HG02642 (cell line): ENCODE measurements around the gene JAG2.

ENCODE experiments used
- ATAC-seq: cut with Tn5 transposase; IDR thresholded peaks from one replicate; pipeline ENCODE4 v1.9.1; 2021; ENCODE audit warnings: mild to moderate bottlenecking; ENCODE audit not compliant: unreplicated experiment, poor library complexity

The JAG2 gene

DNA sequence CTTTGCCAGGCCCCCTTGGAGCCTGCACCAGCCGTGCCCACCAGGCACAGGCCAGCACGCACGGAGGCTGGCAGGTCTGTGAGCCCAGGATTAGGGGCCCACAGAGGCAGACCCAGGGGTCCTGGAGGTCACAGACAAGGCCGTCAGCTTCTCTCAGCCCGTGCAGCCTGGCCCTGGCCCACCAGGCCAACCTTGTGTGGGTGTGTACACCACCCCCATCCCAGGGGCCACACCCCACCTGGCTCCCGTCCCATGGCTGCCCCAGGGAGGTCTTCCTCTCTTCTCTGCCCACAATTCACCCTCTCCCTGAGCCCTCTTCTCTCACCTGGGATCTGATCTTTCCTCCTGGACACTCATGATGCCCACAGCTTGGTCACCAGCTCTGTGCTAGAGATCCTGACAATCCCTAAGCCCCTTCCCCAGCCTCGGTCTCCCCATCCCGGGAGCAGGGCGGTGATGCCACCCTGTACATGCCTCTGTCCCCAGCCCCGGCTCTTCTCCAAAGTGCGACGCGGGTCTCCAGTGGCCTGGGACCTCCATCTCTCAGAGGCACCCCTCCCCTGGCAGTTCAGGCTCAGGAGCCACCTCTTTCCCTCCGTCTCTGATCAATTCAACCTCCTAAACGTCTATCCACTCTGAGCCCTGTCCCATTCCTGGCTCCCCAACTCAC, 72.2 kb downstream of the JAG2 start:
- no peak for ATAC-seq

DNA sequence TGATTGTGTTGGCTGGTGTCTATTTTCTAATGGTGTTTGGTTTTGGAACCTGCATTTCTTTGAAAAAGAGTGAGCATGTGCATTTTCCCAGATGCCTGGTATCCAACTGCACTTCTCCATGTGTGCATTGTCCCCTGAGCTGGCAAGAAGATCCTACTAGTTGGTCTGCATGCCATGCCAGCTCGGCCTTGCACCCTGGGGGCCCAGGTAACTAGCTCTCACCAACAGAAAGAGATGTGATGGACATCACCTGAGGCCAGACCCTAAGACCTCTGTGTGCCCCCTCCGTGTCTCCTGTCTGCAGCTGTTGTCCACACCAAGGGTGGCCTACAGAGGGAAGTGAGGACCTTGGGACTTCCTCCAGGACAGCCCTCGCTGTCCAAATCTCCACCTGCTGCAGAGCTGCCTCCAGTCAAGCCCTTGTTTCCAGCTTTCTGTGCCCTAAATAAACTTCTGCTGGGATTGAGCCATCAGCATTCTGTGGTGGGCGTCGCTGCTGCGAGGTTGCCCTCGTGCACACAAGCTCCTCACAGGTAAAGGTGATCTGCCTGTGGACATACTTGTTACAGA, 73.3 kb downstream of the JAG2 start:
- no peak for ATAC-seq

DNA sequence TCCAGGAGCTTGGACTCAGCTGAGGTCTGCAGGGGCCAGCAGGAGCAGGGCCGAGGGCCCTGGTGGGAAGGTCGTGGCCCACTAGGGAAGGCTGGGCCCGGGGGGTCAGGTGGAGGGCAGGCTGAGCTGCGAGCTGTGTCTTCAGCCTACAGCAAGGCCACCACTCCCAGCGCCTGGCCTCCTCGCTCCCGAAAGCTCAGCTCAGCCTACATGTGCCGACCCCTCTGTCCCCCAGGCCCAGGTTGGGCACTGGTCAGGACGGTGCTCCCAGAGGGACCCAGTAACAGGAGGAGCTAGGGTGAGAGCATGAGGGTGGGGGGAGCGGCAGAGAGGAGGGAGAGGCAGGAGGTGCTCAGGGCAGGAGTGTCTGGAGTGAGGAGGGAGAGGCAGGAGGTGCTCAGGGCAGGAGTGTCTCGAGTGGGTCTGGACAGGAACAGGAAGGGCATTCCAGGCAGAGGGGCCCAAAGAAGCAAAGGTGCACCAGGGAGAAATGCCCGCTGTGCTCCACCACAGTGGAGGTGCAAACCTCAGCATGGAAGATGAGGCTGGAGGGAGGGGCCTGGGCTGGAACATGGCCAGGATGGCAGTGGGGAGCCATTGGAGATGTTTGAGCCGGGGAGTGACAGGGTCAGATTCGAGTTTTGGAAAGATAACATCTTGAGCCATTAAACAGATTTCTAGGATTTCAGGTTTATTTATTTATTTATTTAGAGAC, 74.2 kb downstream of the JAG2 start:
- ATAC-seq, result no peak

DNA sequence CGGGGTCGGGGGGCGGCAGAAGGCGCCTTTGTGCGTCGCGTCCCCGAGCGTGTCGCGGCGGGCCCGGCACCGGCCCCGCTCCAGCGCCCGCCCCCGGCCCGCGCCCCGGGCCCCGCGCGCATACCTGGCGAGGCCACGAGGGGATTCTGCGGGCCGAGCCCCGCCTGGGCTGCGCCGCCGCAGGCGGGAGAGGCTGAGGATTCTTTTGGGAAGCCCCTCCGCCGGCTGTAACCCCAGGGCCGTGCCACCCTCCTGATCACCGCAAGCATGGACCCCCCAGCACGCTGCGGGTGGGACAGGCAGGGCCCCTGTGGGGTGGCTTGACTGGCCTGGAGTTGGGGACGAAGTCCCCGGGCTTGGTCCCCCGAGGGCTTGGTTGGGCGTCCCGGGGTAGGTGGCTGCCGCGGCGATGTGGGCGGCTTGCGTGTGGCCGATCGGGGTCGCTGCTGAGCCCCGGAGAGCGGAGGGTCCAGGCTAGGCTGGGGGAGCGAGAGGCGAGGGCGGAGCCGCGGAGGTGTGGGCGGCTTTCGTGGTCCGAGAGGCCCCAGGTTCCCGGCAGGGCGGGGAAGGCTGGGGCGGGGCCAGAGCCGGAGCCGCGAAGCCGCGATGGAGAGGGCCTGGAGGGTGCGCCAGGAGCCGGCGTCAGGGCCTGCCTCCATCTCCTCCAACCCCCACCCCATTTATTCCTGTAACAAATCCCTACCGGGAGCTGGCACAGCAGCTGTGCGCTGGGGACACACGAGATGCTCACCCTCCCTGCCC, 75.0 kb downstream of the JAG2 start:
- peak; percentile 62 for ATAC-seq

DNA sequence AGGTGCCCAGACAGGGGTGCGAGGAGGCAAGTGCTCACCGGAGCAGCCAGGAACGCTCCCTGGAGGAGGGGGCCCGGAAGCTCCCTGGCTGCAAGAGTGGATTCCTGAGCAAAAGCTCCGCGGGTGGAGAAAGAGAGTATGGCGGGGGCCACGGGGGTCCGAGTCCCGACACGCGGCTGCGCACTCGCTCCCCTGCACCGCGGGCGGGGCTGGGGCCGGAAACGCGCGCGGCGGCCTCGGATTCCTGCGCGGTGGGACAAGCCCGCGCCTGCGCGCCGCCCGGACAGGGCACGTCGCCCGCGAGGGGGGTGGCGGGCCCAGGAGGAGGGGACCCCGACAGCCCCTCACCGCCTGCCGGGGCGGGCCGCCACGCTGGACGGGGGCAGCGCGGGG, 75.5 kb downstream of the JAG2 start:
- peak; percentile 41 for ATAC-seq

DNA sequence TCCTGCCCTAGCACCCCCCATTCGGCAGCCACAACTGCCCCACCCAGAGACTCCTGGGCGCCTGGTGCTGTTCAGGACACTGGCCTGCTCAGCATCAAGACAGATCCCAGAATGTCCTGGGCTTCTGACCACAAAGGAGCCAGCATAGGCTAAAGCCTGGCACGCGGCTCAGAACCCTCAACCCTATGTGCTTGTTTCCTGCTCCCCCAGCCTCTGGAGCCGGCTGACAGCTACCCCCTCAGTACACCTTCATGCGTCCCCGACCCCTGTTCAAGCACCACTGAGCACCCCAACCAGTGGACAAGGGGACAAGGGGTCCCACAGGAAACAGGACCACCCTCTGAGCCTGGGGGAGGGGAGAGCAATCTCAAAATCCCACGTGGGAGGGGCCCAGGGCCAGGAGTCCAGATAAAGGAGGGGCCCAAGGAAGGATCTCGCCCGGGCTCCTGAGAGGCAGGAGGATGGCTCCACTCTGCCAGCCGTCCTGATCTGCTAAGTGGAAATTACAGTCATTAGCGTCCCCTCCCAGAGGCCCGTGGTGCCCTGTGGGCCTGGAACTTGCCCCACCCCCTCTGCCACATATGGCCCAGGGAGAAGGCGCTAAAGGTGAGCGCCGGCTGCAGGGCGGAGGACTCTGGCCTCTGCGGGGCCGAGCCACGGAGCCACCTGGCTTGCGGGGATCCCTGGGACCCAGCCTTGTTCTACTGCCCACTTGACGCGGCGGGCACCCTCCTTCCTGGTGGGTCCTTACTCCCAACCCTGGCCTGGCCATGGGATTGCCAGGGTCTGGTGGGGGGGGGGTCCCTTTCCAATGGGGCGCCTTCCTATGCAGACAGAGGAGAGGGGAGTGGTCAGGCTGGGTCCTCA, 76.2 kb downstream of the JAG2 start:
- ATAC-seq, result no peak

DNA sequence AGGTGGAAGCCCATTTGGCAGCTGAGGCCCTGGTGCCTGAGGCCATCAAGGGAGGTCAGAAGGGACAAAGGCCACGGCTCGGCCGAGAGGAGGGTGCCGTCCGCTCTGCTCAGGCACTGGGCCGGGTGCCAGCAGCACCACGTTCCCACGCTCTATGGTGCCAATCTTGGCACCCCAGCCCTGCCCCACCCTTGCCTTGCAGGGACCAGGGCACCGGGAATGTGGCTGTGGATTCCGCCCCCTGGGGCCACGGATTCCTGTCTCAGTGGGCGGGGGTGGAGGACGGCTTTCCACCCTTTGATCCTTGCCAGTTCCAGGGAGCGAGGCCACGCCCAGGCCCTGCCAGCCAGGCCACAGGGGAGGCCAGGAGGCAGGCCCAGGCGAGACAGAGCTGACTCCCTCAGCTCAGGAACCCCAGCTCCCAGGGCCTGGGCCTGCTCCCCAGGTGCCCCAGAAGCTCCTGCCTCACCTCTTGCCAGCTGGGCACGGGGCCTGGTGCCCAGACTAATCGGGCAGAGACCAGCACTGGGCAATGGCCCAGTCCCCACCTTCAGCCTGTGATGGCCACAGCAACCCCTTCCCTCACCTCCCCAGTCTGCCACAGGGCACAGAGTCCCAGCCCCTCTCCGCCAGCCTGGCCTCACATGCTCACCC, 76.9 kb downstream of the JAG2 start:
- no peak for ATAC-seq

DNA sequence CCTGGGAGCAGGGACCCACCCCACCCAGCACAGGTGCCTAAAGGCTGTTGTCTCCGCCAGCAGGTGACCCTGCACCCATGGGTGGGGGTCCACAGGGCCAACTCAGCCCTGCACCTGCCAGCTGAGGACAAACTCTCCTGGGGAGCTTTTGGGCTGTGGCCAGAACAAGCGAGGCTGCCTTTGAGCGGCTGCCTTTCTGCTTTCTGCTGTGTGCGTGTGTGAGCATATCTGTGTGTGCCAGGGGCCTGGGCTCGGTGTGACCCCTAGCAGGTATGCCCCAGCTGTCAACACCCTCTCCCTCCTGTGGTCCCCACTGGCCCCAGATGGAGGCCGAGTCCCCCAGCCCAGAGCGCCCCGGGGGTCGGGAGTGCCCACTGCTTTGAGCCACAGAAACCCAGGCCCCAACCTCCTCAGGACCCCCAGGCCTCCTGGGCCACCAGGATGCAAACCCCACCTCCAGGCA, 77.5 kb downstream of the JAG2 start:
- ATAC-seq, result no peak
